Panc1 (cell line): ENCODE data around the gene MTF2. TPM values are rescaled to one million over a fixed set of nuclear protein-coding genes. Genes with fewer than 3 reads are reported as not detected.

Experiments
- ATAC-seq: fragments of 200-7000 bp; cut with Tn5 transposase; 2 replicates; pipeline ENCODE4 v1.9.1; 2020; ENCODE audit warnings: mild to moderate bottlenecking, moderate library complexity
- BruUV-seq: library from RNA; stranded (reverse); fragments of 400-500 nt; replicated peaks from 2 replicates; lab custom pipeline; 2021; lab: Mats Ljungman, UMichigan
- CTCF ChIA-PET: fragments of 300-600 bp; sonication (Branson Sonifier 250); formaldehyde crosslinking; loops from one replicate; lab custom pipeline; 2022; ENCODE audit warnings: antibody characterized with exemption; lab: Charles Lee
- POLR2A ChIA-PET: fragments of 300-600 bp; sonication (Branson Sonifier 250); formaldehyde crosslinking; loops from one replicate; lab custom pipeline; 2022; ENCODE audit warnings: antibody characterized with exemption; lab: Charles Lee
- DNase-seq: peaks from one replicate; pipeline ENCODE4 v3.0.0-alpha.2; 2010; ENCODE audit warnings: low read depth, low spot score
- H3K27ac ChIP-seq: 2 replicates; pipeline ENCODE4 v1.5.1; 2011; ENCODE audit warnings: mild to moderate bottlenecking, low read length, inconsistent platforms
- H3K27me3 ChIP-seq: fragments of 200-500 bp; sonication (Bioruptor generic); 2 replicates; pipeline ENCODE4 v1.6.0; 2014; ENCODE audit warnings: low read length, inconsistent platforms; ENCODE audit not compliant: control insufficient read depth, insufficient read depth
- H3K36me3 ChIP-seq: fragments of 200-500 bp; sonication (Bioruptor generic); 2 replicates; pipeline ENCODE4 v1.5.1; 2014; ENCODE audit warnings: inconsistent platforms, mild to moderate bottlenecking, low read length, moderate library complexity; ENCODE audit not compliant: control insufficient read depth, insufficient read depth
- H3K4me1 ChIP-seq: 2 replicates; pipeline ENCODE4 v1.5.1; 2011; ENCODE audit warnings: inconsistent platforms, mild to moderate bottlenecking, low read length, moderate library complexity; ENCODE audit not compliant: control insufficient read depth, insufficient read depth
- H3K4me3 ChIP-seq, 2 experiments: 2 replicates each; pipeline ENCODE4 v1.5.1; 2011 to 2012; ENCODE audit warnings: low read depth in 2 of 2, low read length in 2 of 2, mild to moderate bottlenecking in 2 of 2, inconsistent platforms in 1 of 2, moderate library complexity in 1 of 2
- H3K9me3 ChIP-seq: fragments of 200-500 bp; sonication (Bioruptor generic); 2 replicates; pipeline ENCODE4 v1.5.1; 2014; ENCODE audit warnings: low read depth, mild to moderate bottlenecking, inconsistent platforms, low read length, moderate library complexity; ENCODE audit not compliant: control insufficient read depth, insufficient read depth
- CTCF ChIP-seq: fragments of 450-650 bp; IDR thresholded peaks from 2 replicates; pipeline ENCODE4 v1.5.1; 2017; ENCODE audit warnings: mild to moderate bottlenecking
- POLR2AphosphoS5 ChIP-seq: IDR thresholded peaks from 2 replicates; pipeline ENCODE4 v1.6.1; 2012; ENCODE audit warnings: mild to moderate bottlenecking, low read depth, low read length, moderate library complexity
- SIN3A ChIP-seq: IDR thresholded peaks from 2 replicates; pipeline ENCODE4 v1.6.1; 2012; ENCODE audit warnings: low read depth, mild to moderate bottlenecking, low read length, moderate library complexity, borderline replicate concordance; ENCODE audit not compliant: insufficient read depth
- TCF7L2 ChIP-seq: IDR thresholded peaks from 2 replicates; pipeline ENCODE4 v1.6.1; 2011; ENCODE audit warnings: mild to moderate bottlenecking, low read depth, low read length, inconsistent platforms
- in situ Hi-C: cut with HindIII; loops from 2 replicates; pipeline ENCODE4 v1.10.0; 2016; ENCODE audit warnings: low sequenced_read_pairs, low pct_unique_long_range_greater_than_20kb
- intact Hi-C: fragments of 100-400 bp; cut with micrococcal nuclease; formaldehyde crosslinking; loops from one replicate; pipeline ENCODE4 v1.10.0; 2022; ENCODE audit not compliant: unreplicated experiment
- total RNA-seq: library from RNA; stranded (reverse); gene quantifications from one replicate; pipeline ENCODE4 v1.2.1, GENCODE V29; 2021; ENCODE audit not compliant: unreplicated experiment
- TF ChIP-seq, protein P1 (sequence below), 2 experiments: IDR thresholded peaks; 2 replicates each; pipeline ENCODE4 v1.6.1; 2011 to 2012; ENCODE audit warnings: low read depth in 2 of 2, control low read depth in 1 of 2, low read length in 1 of 2, mild to moderate bottlenecking in 1 of 2, moderate library complexity in 1 of 2; ENCODE audit not compliant: insufficient read depth in 1 of 2

Gene MTF2
- total RNA-seq, 1 experiment from 2014 or later: 24.8 TPM

DNA sequence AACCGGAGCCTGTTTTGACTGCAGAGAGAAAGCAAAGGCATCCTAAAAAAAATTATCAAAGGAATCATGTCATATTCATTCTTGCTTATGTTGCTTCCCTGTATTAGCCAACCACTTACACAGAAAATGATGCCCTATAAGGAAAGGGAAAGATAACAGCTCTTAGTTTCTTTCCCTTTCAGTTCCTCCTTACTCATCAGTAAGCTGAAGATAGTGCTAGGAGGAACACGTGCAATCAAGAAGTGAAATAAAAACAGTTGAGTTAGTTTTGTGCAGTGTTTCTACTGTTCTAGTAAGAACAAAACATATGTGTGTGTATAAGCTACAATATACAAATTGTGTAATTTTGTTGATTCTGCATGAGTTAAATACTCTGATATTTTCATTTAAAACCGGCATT lies 45.3 kb upstream of the MTF2 start:
- POLR2A ChIA-PET: no interaction called here
- TF ChIP-seq, protein P1, sequence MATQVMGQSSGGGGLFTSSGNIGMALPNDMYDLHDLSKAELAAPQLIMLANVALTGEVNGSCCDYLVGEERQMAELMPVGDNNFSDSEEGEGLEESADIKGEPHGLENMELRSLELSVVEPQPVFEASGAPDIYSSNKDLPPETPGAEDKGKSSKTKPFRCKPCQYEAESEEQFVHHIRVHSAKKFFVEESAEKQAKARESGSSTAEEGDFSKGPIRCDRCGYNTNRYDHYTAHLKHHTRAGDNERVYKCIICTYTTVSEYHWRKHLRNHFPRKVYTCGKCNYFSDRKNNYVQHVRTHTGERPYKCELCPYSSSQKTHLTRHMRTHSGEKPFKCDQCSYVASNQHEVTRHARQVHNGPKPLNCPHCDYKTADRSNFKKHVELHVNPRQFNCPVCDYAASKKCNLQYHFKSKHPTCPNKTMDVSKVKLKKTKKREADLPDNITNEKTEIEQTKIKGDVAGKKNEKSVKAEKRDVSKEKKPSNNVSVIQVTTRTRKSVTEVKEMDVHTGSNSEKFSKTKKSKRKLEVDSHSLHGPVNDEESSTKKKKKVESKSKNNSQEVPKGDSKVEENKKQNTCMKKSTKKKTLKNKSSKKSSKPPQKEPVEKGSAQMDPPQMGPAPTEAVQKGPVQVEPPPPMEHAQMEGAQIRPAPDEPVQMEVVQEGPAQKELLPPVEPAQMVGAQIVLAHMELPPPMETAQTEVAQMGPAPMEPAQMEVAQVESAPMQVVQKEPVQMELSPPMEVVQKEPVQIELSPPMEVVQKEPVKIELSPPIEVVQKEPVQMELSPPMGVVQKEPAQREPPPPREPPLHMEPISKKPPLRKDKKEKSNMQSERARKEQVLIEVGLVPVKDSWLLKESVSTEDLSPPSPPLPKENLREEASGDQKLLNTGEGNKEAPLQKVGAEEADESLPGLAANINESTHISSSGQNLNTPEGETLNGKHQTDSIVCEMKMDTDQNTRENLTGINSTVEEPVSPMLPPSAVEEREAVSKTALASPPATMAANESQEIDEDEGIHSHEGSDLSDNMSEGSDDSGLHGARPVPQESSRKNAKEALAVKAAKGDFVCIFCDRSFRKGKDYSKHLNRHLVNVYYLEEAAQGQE (IDR thresholded peaks at IDR 0.05; ENCODE audit: insufficient read depth in 1 of 2, low read depth in 2 of 2, low read length in 1 of 2): no peak
- no peak for TF ChIP-seq SIN3A
- TF ChIP-seq CTCF: no peak
- TF ChIP-seq TCF7L2: no peak
- no peak for TF ChIP-seq POLR2AphosphoS5
- intact Hi-C loops: no loop called here

GRCh38 chr1:93034397-93034796 lies 44.7 kb upstream of the MTF2 start:
- in situ Hi-C loops: no loop called here
- CTCF ChIA-PET: no interaction called here
- POLR2A ChIA-PET: no interaction called here

More for the DNA sequence above, 45.3 kb upstream of the MTF2 start:
- H3K36me3 ChIP-seq: no peaks in the 10 kb centered on the region
- CTCF ChIA-PET: interaction anchor here (0.7 kb wide), 1 partner anchor 175 kb away, joined by 3 read pairs; no protein-coding TSS in a partner anchor
- no peaks in the 10 kb centered on the region for H3K4me1 ChIP-seq
- no peak overlapping the region for H3K27ac ChIP-seq
- ATAC-seq (no peak), DNase-seq (no peak)
- no peaks in the 10 kb centered on the region for H3K27me3 ChIP-seq
- no TSS peak for BruUV-seq
- no peaks in the 10 kb centered on the region for H3K9me3 ChIP-seq
- in situ Hi-C loops: no loop called here
- no peak overlapping the region for H3K4me3 ChIP-seq

More at GRCh38 chr1:93034397-93034796, 44.7 kb upstream of the MTF2 start:
- intact Hi-C loops: no loop called here
- Histone ChIP-seq H3K4me1 (no peaks in the 10 kb centered on the region), H3K9me3 (no peaks in the 10 kb centered on the region), H3K4me3 (no peak overlapping the region), H3K27ac (no peak overlapping the region), H3K36me3 (no peaks in the 10 kb centered on the region), H3K27me3 (no peaks in the 10 kb centered on the region)
- ATAC-seq (no peak), DNase-seq (no peak)
- TF ChIP-seq, protein P1 (IDR thresholded peaks at IDR 0.05; ENCODE audit: insufficient read depth in 1 of 2, low read depth in 2 of 2, low read length in 1 of 2): no peak
- TF ChIP-seq TCF7L2: no peak
- TF ChIP-seq SIN3A: no peak
- no peak for TF ChIP-seq CTCF
- no TSS peak for BruUV-seq
